Ishikawa (cell line): ENCODE measurements around the gene NT5C2.

Source experiments
- CEBPB ChIP-seq: IDR thresholded peaks from 2 replicates; pipeline ENCODE4 v1.6.1; 2012
- EGR1 ChIP-seq: IDR thresholded peaks from 2 replicates; pipeline ENCODE4 v1.6.1; 2012
- EP300 ChIP-seq: IDR thresholded peaks from 2 replicates; pipeline ENCODE4 v1.6.1; 2012; ENCODE audit warnings: borderline replicate concordance
- FOXM1 ChIP-seq: IDR thresholded peaks from 2 replicates; pipeline ENCODE4 v1.6.1; 2012; ENCODE audit warnings: low read depth, borderline replicate concordance
- MAX ChIP-seq: IDR thresholded peaks from 2 replicates; pipeline ENCODE4 v1.6.1; 2012
- REST ChIP-seq: IDR thresholded peaks from 2 replicates; pipeline ENCODE4 v1.6.1; 2012; ENCODE audit warnings: low read depth, mild to moderate bottlenecking
- TAF1 ChIP-seq: IDR thresholded peaks from 2 replicates; pipeline ENCODE4 v1.6.1; 2012; ENCODE audit warnings: low read depth, mild to moderate bottlenecking
- TCF12 ChIP-seq: IDR thresholded peaks from 2 replicates; pipeline ENCODE4 v1.6.1; 2012; ENCODE audit warnings: low read depth
- TEAD4 ChIP-seq: IDR thresholded peaks from 2 replicates; pipeline ENCODE4 v1.6.1; 2012
- YY1 ChIP-seq: IDR thresholded peaks from 2 replicates; pipeline ENCODE4 v1.6.1; 2012; ENCODE audit warnings: low read depth
- ZBTB7A ChIP-seq: IDR thresholded peaks from 2 replicates; pipeline ENCODE4 v1.6.1; 2012; ENCODE audit warnings: low read depth

- TF ChIP-seq MAX (no peak), CEBPB (no peak), YY1 (no peak), TAF1 (no peak), EP300 (no peak), EGR1 (no peak), ZBTB7A (no peak), FOXM1 (no peak), TCF12 (no peak), REST (no peak), TEAD4 (no peak)
Measured at GRCh38 chr10:103040418-103040817, 152.7 kb downstream of the NT5C2 start.
